ENCODE results near the gene ZNF512B. TPM values are rescaled to one million over a fixed set of nuclear protein-coding genes. Genes with fewer than 3 reads are reported as not detected.

The ZNF512B gene
- total and polyA plus RNA-seq, 2 experiments from 2014 or later: 6.1 to 28.8 TPM

DNA sequence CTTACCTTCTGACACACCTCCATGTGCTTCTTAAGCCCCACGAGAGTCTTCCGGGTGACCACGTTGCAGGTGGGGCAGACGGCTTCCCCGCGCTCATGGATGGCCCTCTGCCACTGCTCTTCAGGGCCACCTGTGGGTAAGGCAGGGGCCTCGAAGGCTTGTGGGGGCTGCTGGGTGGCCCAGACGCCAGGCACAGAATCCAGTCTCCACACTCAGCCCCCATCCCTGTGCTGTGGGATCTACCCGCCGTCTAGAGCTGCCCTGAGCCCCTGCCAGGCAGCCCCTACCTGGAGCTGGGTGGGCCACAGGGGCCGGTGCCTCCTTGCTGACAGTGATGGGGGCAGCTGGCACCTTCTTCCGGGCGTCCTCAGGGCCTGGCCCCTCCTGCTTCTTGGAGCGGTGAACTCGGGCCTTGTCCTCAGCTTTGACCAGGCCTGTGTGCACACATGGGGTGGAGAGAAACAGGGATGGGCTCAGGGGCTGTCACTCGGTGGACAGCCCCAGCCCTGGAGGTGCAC lies 5.9 kb downstream of the ZNF512B start (continued):
- no peak for TF ChIP-seq CTCF (conservative IDR thresholded peaks at IDR 0.05; ENCODE audit: low read depth in 2 of 2)

GRCh38 chr20:63963348-63963741 lies 6.4 kb downstream of the ZNF512B start:
- DNase-seq (ENCODE audit: low spot score): no peak
- no peak overlapping the region for H3K4me3 ChIP-seq
- Mint-ChIP-seq H3K9me3 (no peaks in the 10 kb centered on the region), H3K27me3 (ENCODE audit: insufficient read depth, low read depth, poor library complexity) (peaks cover 6% of the 10 kb centered on the region), H3K36me3 (ENCODE audit: low read depth) (peaks cover 30% of the 10 kb centered on the region; the same call in 2 of the 3 replicates), H3K4me3 (no peak overlapping the region), H3K27ac (no peak overlapping the region), H3K4me1 (peaks cover 16% of the 10 kb centered on the region)
- H4K20me1 ChIP-seq (replicated peaks; ENCODE audit: insufficient read depth): no peaks in the 10 kb centered on the region
- H3K4me1 ChIP-seq (ENCODE audit: insufficient read depth): peaks cover 12% of the 10 kb centered on the region
- peaks cover 2% of the 10 kb centered on the region; the same call in 1 of the 2 replicates for H3K79me2 ChIP-seq (replicated peaks; ENCODE audit: insufficient read depth)
- no peaks in the 10 kb centered on the region for H3F3A ChIP-seq (replicated peaks; ENCODE audit: low read depth)
- no peaks in the 10 kb centered on the region for H3K27me3 ChIP-seq (ENCODE audit: insufficient read depth)
- H3K4me2 ChIP-seq: no peak overlapping the region
- H3K36me3 ChIP-seq (ENCODE audit: insufficient read depth): no peaks in the 10 kb centered on the region
- no peak overlapping the region for H3K27ac ChIP-seq (ENCODE audit: low read depth)
- no peak overlapping the region for H2AFZ ChIP-seq
- H3K9me2 ChIP-seq (ENCODE audit: insufficient read depth): no peaks in the 10 kb centered on the region
- no peak for TF ChIP-seq ZNF114 (CRISPR knock-in tag; IDR thresholded peaks at IDR 0.05)
- TF ChIP-seq STAT1 (IDR thresholded peaks at IDR 0.05; ENCODE audit: unreplicated experiment): no peak
- TF ChIP-seq ZNF331 (CRISPR knock-in tag; IDR thresholded peaks at IDR 0.05; ENCODE audit: low read depth): no peak
- no peak for TF ChIP-seq NANOG (IDR thresholded peaks at IDR 0.05; ENCODE audit: borderline replicate concordance)
- no peak for TF ChIP-seq CREB1 (CRISPR knock-in tag; IDR thresholded peaks at IDR 0.05; ENCODE audit: low read depth)
- ATAC-seq: no peak

GRCh38 chr20:63962426-63963347 lies 7.0 kb downstream of the ZNF512B start:
- ATAC-seq (no peak), DNase-seq (ENCODE audit: low spot score) (no peak)
- H3K27me3 ChIP-seq (ENCODE audit: insufficient read depth): no peaks in the 10 kb centered on the region
- Mint-ChIP-seq H3K4me1 (peaks cover 21% of the 10 kb centered on the region), H3K4me3 (no peak overlapping the region), H3K27ac (no peak overlapping the region), H3K9me3 (no peaks in the 10 kb centered on the region), H3K36me3 (ENCODE audit: low read depth) (peaks cover 30% of the 10 kb centered on the region; the same call in 2 of the 3 replicates), H3K27me3 (ENCODE audit: insufficient read depth, low read depth, poor library complexity) (peaks cover 5% of the 10 kb centered on the region)
- peaks cover 18% of the 10 kb centered on the region for H3K4me1 ChIP-seq (ENCODE audit: insufficient read depth)
- H3K36me3 ChIP-seq (ENCODE audit: insufficient read depth): no peaks in the 10 kb centered on the region
- H3K27ac ChIP-seq (ENCODE audit: low read depth): no peak overlapping the region
- H3K79me2 ChIP-seq (replicated peaks; ENCODE audit: insufficient read depth): no peaks in the 10 kb centered on the region
- H3K4me2 ChIP-seq: no peak overlapping the region
- H4K20me1 ChIP-seq (replicated peaks; ENCODE audit: insufficient read depth): no peaks in the 10 kb centered on the region
- H3K4me3 ChIP-seq: no peak overlapping the region
- 0 out of 2 replicates have a peak, but pooled peaks cover 5% of the 10 kb centered on the region for H3F3A ChIP-seq (replicated peaks; ENCODE audit: low read depth)
- H2AFZ ChIP-seq: no peak overlapping the region
- no peaks in the 10 kb centered on the region for H3K9me2 ChIP-seq (ENCODE audit: insufficient read depth)
- TF ChIP-seq CTCF (conservative IDR thresholded peaks at IDR 0.05; ENCODE audit: low read depth in 2 of 2) (no peak), ZNF114 (CRISPR knock-in tag; IDR thresholded peaks at IDR 0.05) (no peak), STAT1 (IDR thresholded peaks at IDR 0.05; ENCODE audit: unreplicated experiment) (no peak), ZNF331 (CRISPR knock-in tag; IDR thresholded peaks at IDR 0.05; ENCODE audit: low read depth) (no peak), EZH2 (IDR thresholded peaks at IDR 0.05; ENCODE audit: low read depth, unreplicated experiment) (no peak), ETS1 (IDR thresholded peaks at IDR 0.05) (no peak), EZH2phosphoT487 (IDR thresholded peaks at IDR 0.05; ENCODE audit: unreplicated experiment) (no peak), POLR2AphosphoS5 (IDR thresholded peaks at IDR 0.05; ENCODE audit: low read depth) (no peak), NANOG (IDR thresholded peaks at IDR 0.05; ENCODE audit: borderline replicate concordance) (no peak), CREB1 (CRISPR knock-in tag; IDR thresholded peaks at IDR 0.05; ENCODE audit: low read depth) (no peak)
